ENCODE measurements around the gene SLC1A2.

The SLC1A2 gene

GRCh38 chr11:35324183-35324886 lies 95.0 kb downstream of the SLC1A2 start:
- Histone ChIP-seq H4K20me1 (ENCODE audit: insufficient read depth, low read length) (no peaks in the 10 kb centered on the region), H3K9ac (ENCODE audit: low read length) (no peak overlapping the region)

GRCh38 chr11:35323076-35323868 lies 96.1 kb downstream of the SLC1A2 start:
- no peak overlapping the region for H3K9ac ChIP-seq (ENCODE audit: low read length)
- H3K79me2 ChIP-seq (ENCODE audit: low read length), result no peaks in the 10 kb centered on the region
- H3K4me2 ChIP-seq (ENCODE audit: low read length), result no peak overlapping the region
- H3K4me1 ChIP-seq (ENCODE audit: low read length), result peaks cover 14% of the 10 kb centered on the region
- H3K9me3 ChIP-seq (ENCODE audit: insufficient read depth, low read length), result no peaks in the 10 kb centered on the region
- H3K36me3 ChIP-seq (replicated peaks; ENCODE audit: low read depth, low read length), result no peaks in the 10 kb centered on the region
- no peak overlapping the region for H3K27ac ChIP-seq (ENCODE audit: low read length)
- TF ChIP-seq CTCF (IDR thresholded peaks at IDR 0.05; ENCODE audit: low read depth, low read length) (no peak), EZH2phosphoT487 (IDR thresholded peaks at IDR 0.05; ENCODE audit: low read depth) (no peak)
- no peaks in the 10 kb centered on the region for H4K20me1 ChIP-seq (ENCODE audit: insufficient read depth, low read length)
- H3K27me3 ChIP-seq (ENCODE audit: low read depth, low read length), result no peaks in the 10 kb centered on the region
- no peak overlapping the region for H2AFZ ChIP-seq (ENCODE audit: low read depth, low read length)
- no peak overlapping the region for H3K4me3 ChIP-seq (ENCODE audit: low read length)

More at GRCh38 chr11:35324183-35324886, 95.0 kb downstream of the SLC1A2 start:
- Histone ChIP-seq H2AFZ (ENCODE audit: low read depth, low read length) (no peak overlapping the region), H3K79me2 (ENCODE audit: low read length) (no peaks in the 10 kb centered on the region), H3K4me1 (ENCODE audit: low read length) (peaks cover 4% of the 10 kb centered on the region), H3K27ac (ENCODE audit: low read length) (no peak overlapping the region), H3K4me2 (ENCODE audit: low read length) (no peak overlapping the region), H3K27me3 (ENCODE audit: low read depth, low read length) (no peaks in the 10 kb centered on the region), H3K4me3 (ENCODE audit: low read length) (no peak overlapping the region), H3K9me3 (ENCODE audit: insufficient read depth, low read length) (no peaks in the 10 kb centered on the region), H3K36me3 (replicated peaks; ENCODE audit: low read depth, low read length) (no peaks in the 10 kb centered on the region)
- no peak for TF ChIP-seq CTCF (IDR thresholded peaks at IDR 0.05; ENCODE audit: low read depth, low read length)
- TF ChIP-seq EZH2phosphoT487 (IDR thresholded peaks at IDR 0.05; ENCODE audit: low read depth), result no peak

- H3K27ac ChIP-seq (ENCODE audit: low read length), result no peak overlapping the region
- no peak overlapping the region for H3K9ac ChIP-seq (ENCODE audit: low read length)
- H3K4me2 ChIP-seq (ENCODE audit: low read length), result no peak overlapping the region
These were observed 96.9 kb downstream of the SLC1A2 start for GRCh38 chr11:35322318-35322979.

More at GRCh38 chr11:35322318-35322979, 96.9 kb downstream of the SLC1A2 start:
- peaks cover 22% of the 10 kb centered on the region for H3K4me1 ChIP-seq (ENCODE audit: low read length)
- TF ChIP-seq CTCF (IDR thresholded peaks at IDR 0.05; ENCODE audit: low read depth, low read length) (no peak), EZH2phosphoT487 (IDR thresholded peaks at IDR 0.05; ENCODE audit: low read depth) (no peak)
- H3K9me3 ChIP-seq (ENCODE audit: insufficient read depth, low read length), result no peaks in the 10 kb centered on the region
- H4K20me1 ChIP-seq (ENCODE audit: insufficient read depth, low read length), result no peaks in the 10 kb centered on the region
- H2AFZ ChIP-seq (ENCODE audit: low read depth, low read length), result no peak overlapping the region
- H3K79me2 ChIP-seq (ENCODE audit: low read length), result no peaks in the 10 kb centered on the region
- no peak overlapping the region for H3K4me3 ChIP-seq (ENCODE audit: low read length)
- H3K27me3 ChIP-seq (ENCODE audit: low read depth, low read length), result no peaks in the 10 kb centered on the region
- no peaks in the 10 kb centered on the region for H3K36me3 ChIP-seq (replicated peaks; ENCODE audit: low read depth, low read length)
